HG03342 (cell line): ENCODE data around the gene RLBP1.

ENCODE experiments used
- ATAC-seq: cut with Tn5 transposase; IDR thresholded peaks from one replicate; pipeline ENCODE4 v1.9.1; 2021; ENCODE audit warnings: mild to moderate bottlenecking, moderate library complexity; ENCODE audit not compliant: unreplicated experiment

The RLBP1 gene

DNA sequence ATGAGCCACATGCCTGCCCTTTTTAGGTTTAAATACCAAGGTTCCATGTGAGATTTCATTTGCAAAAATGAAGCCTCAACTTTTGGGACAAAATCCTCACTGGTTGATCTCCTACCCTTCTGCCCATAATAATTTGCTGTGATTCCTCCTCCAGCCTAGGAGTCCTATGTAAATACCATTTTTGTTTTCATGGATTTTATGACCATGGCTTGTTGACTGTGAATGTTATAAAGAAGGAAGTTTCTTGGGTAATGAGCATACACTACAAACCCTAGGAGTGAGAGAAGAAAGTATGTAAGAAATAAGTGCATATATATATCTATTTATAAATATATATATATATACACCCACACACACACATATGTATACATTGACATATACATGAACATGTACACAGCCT, 13.1 kb downstream of the RLBP1 start:
- no peak for ATAC-seq

GRCh38 chr15:89206908-89207331, 14.5 kb downstream of the RLBP1 start:
- peak; percentile 86 for ATAC-seq

DNA sequence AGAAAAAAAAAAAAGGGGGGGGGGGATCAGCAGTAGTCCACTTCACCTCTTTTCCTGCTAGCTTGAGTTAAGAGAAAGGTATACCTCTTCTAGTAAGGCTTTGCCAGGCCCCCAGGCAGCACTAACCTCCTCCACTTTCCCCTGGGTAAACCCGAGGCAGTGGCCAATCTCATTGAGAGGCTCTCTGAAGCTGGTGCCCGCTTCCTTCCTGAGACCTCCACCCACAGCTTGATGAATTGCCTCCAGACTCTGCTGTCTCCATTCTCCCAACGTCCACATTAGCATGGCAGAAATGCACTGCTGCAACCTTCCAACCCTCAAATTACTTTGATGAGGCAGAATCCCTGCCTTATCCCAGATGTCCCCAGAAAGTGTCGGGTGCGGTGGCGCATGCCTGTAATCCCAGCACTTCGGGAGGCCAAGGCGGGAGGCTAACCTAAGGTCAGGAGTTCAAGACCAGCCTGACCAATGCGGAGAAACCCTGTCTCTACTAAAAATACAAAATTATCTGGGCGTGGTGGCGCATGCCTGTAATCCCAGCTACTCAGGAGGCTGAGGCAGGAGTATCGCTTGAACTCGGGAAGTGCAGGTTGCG, 15.3 kb downstream of the RLBP1 start:
- no peak for ATAC-seq

GRCh38 chr15:89203705-89204273, 17.6 kb downstream of the RLBP1 start:
- no peak for ATAC-seq

GRCh38 chr15:89201465-89202005, 19.8 kb downstream of the RLBP1 start:
- ATAC-seq = no peak

- no peak for ATAC-seq
These were observed 21.2 kb downstream of the RLBP1 start for GRCh38 chr15:89200182-89200581.

- no peak for ATAC-seq
These were observed 21.6 kb downstream of the RLBP1 start for GRCh38 chr15:89199746-89200145.

DNA sequence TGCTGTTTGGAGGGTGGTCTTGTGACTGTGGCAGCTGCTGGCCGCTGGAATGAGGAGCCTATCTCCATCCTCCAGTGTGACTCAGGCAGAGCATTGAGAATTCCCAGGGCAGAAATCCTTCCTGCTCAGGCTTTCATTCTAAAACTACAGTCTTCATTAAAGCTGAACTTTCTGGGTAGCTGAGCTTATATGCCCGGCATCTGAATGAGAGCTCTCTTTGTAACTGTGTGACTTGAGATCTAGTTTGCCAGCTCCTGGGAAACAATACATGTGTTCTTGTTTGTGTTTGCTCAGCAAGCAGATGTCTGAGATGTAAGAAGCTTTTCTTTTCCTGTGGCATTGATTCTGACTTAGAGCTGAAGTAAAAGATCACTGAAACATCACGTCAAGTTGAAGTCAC, 22.4 kb downstream of the RLBP1 start:
- no peak for ATAC-seq

GRCh38 chr15:89198196-89198595, 23.2 kb downstream of the RLBP1 start:
- ATAC-seq = no peak

DNA sequence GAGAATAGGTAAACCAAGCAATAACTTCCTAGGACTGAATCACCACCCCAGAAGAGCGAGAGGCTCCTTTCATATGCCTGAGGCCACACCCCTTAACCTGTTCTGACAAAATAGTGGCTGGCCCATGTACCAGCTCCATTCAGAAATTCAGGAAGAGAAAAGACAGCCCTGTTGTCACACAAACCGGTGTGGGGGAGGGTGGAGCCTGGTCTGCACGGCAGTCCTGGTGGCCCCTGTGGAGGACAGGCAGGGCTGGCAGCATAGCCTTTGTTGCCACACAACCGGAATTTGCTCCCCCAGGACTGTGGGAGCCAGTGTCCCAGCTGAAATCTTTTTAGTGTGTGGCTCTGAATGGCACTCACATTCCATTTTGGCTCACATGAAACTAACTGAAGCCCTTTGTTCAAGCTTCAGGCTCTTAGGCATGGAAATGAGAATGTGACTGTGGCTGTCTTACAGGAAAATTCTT, 23.8 kb downstream of the RLBP1 start:
- ATAC-seq = no peak

GRCh38 chr15:89196994-89197393, 24.4 kb downstream of the RLBP1 start:
- ATAC-seq = no peak

GRCh38 chr15:89196241-89196640, 25.1 kb downstream of the RLBP1 start:
- ATAC-seq = no peak

DNA sequence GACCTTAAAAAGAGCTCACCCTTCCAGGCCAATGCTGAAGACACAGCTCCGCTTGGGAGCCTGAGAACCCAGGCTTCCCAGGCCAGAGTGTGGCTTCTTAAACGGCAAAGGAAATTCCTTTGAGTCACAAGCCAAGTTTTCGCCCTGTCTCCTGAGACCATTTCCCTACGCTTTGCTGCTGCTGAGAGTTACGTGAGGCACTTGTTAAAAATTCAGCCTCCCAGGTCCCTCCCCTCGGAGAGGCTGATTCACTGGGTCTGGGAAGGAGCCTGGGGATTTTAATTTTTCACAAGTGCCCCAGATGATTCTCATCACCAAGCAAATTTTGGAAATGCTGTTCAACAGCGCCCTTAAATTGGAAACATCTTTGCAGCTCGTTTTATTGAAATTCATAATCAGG, 25.5 kb downstream of the RLBP1 start:
- no peak for ATAC-seq

GRCh38 chr15:89194608-89195007, 26.8 kb downstream of the RLBP1 start:
- no peak for ATAC-seq

DNA sequence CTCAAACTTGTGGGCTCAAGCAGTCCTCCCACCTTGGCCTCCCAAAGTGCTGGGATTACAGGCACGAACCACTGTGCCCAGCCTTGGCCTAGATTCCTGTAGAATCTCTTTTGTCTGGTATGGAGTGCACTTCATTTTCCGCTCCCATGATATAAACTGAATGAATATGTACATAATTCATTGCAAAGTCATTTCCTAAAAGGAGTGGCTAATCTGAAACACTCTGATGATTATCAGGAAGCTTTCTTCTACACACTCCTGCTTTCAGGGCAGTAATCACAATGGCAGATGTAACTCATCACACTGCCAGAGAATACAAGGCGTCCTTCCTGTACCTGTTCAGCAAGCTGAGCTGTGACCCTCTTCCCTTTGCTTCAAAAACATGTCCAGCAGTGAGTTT, 28.6 kb downstream of the RLBP1 start:
- ATAC-seq = no peak

DNA sequence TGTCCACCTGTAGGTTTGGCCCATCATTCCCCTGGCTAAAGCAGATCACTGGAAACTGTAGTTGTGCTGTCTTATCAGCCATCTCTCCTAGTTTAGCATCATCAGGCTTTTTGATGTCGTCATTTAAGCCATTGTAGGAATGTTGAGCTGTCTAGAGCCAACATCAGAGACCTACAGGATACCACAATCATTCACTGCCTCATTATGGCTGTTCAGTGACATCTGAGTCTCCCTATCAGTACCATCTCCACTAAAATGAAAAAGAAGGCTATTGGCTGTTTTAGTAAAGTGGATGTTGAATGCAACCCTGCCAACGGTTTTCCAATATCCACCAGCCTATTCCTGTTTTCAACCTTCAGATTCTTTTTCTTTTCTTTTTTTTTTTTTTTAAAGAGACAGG, 29.2 kb downstream of the RLBP1 start:
- no peak for ATAC-seq

DNA sequence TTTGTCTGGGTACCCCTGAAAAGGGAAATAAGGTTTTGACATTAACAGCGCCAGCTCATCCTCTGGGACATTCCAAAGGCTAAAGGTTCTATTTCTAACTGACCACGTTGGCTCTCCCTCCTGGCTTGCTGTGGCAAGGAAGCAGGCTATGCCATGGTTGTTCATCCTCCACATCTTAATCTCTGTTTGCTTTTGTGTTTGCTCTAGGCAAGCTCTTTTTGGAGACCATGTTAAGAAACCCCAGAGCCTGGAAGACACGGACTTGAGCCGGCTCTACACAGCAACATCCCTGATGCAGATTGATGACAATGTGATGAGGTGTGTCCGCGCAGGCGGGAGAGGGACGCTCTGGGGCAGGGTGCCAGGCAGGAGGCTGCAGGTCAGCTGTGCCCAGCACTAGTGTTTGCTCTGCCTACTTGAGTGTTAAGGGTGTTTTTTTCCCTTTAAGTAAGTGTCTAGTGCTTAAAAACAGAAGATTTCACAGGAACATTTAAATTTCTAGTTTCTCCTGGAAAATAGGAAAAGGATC, 33.3 kb downstream of the RLBP1 start:
- ATAC-seq = no peak

DNA sequence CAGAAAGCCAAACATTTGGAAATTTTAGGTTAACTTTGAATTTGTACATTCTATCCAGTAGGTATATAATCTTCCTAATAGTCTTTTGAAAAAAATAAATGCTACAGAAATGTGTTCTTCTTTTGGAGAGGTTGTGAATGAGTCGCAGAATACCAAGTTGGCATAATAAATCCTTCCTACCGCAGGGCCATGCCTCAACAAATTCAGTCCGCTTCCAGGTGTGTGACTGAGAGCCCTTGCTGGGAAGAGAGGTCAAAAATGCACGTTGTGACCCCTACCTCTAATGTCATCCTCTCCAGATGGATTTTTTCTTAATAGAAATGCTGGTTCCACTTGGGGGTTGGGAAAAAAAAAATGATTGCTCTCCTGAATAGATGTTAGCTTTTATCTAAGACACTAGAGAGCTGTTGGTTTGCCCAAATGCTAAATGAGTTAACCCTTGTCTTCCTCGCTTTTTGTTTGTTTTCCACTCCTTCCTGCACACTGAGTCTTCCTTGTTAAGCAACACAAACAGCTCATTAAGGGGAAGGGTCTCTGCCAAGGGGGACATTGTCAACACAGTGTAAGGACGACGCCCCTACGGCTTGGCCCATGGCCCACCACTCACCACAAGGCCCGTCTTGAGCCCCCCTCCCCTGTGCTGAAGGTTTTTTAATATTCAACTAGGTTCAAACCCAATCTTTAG, 33.9 kb downstream of the RLBP1 start:
- no peak for ATAC-seq

GRCh38 chr15:89186803-89187202, 34.6 kb downstream of the RLBP1 start:
- ATAC-seq = no peak

DNA sequence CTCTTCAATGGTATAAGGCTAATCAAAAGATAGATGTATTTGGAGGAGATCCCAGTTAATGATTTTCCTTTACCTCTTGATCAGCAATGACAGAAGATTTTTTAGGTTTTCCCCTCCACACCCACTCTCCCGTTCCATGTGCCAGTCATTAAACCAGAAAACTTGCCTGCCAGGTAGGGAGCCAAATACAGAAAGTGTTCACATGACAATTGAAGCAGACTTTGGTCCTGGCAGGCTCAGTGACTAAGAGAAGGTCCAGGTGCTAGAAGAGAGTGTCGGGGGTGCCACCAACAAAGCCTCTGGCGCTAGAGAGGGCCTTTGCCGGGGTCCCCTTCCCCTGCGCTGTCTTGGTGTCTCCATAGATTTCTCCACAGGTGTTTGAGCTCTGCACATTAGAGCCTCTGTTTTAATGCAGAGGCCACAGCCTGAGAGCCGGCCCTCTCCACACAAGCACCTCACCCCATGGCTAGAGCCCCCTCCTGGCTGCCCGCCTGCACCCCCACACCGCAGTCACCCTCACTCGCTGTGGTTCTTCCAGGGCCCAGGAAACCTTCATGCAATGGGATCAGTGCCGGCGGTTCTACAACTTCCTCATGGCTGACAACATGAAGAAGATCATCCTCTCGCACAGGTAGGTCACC, 36.4 kb downstream of the RLBP1 start:
- no peak for ATAC-seq

DNA sequence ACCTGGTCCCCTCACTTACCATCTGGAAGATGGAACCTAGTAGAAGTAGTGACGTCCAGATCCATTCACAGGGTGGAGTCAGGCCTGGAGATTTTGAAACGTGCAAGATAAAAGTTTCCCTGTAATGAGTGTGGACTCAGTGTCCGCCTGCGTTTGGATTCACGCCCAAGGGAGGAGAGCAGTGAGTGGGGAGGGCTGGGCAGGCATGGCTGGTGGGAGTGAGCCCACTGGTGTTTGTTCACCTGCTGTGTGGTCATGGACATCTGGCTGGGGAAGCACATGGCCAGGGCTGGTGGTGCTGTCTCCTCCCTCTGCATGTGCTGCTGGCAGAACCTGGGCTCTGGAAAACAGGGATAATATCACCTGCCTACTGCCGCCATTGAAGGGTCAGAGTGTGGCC, 37.0 kb downstream of the RLBP1 start:
- no peak for ATAC-seq
